PC-9 (cell line): ENCODE measurements around the gene BCKDK. TPM values are rescaled to one million over a fixed set of nuclear protein-coding genes. Genes with fewer than 3 reads are reported as not detected.

Experiments
- BruUV-seq: library from RNA; stranded (reverse); fragments of 400-500 nt; replicated peaks from 2 replicates; lab custom pipeline; 2021; lab: Mats Ljungman, UMichigan
- CTCF ChIA-PET: fragments of 300-600 bp; sonication (Branson Sonifier 250); formaldehyde crosslinking; loops from one replicate; lab custom pipeline; 2022; ENCODE audit warnings: antibody characterized with exemption; lab: Charles Lee
- POLR2A ChIA-PET: fragments of 300-600 bp; sonication (Branson Sonifier 250); formaldehyde crosslinking; loops from one replicate; lab custom pipeline; 2022; ENCODE audit warnings: antibody characterized with exemption; ENCODE audit not compliant: unreplicated experiment; lab: Charles Lee
- DNase-seq, 2 experiments: peaks; one replicate each; pipeline versions ENCODE4 v3.0.0 to v3.0.0-alpha.2; 2015 to 2022; ENCODE audit warnings: mixed read lengths in 1 of 2
- H2AFZ ChIP-seq: fragments of 200-600 bp; sonication (generic); 2 replicates; pipeline ENCODE4 v1.8.1; 2017; ENCODE audit warnings: antibody characterized with exemption
- H3F3A ChIP-seq: fragments of 200-600 bp; sonication (generic); 2 replicates; pipeline ENCODE4 v1.8.1; 2017; ENCODE audit warnings: antibody characterized with exemption, mild to moderate bottlenecking, low read depth; ENCODE audit not compliant: insufficient read depth
- H3K27ac ChIP-seq: fragments of 200-600 bp; sonication (generic); 2 replicates; pipeline ENCODE4 v1.6.1; 2016; ENCODE audit warnings: mixed run types
- H3K27me3 ChIP-seq: fragments of 200-600 bp; sonication (generic); 2 replicates; pipeline ENCODE4 v1.6.1; 2016; ENCODE audit warnings: low read depth, mixed run types; ENCODE audit not compliant: insufficient read depth
- H3K36me3 ChIP-seq: fragments of 200-600 bp; sonication (generic); 2 replicates; pipeline ENCODE4 v1.6.1; 2016; ENCODE audit warnings: low read depth, mixed run types
- H3K4me1 ChIP-seq: fragments of 200-600 bp; sonication (generic); replicated peaks from 2 replicates; pipeline ENCODE4 v1.6.1; 2016; ENCODE audit warnings: mixed run types; ENCODE audit not compliant: insufficient read depth
- H3K4me2 ChIP-seq: fragments of 200-600 bp; sonication (generic); 2 replicates; pipeline ENCODE4 v1.6.1; 2017; ENCODE audit warnings: mixed run types
- H3K4me3 ChIP-seq: fragments of 200-600 bp; sonication (generic); 2 replicates; pipeline ENCODE4 v1.6.1; 2016; ENCODE audit warnings: mixed run types
- H3K79me2 ChIP-seq: fragments of 200-600 bp; sonication (generic); 2 replicates; pipeline ENCODE4 v1.6.1; 2017; ENCODE audit warnings: low read depth, mixed run types
- H3K9me2 ChIP-seq: fragments of 200-600 bp; sonication (generic); 2 replicates; pipeline ENCODE4 v1.8.1; 2017; ENCODE audit warnings: mild to moderate bottlenecking; ENCODE audit not compliant: insufficient read depth
- H3K9me3 ChIP-seq: fragments of 200-600 bp; sonication (generic); 2 replicates; pipeline ENCODE4 v1.8.1; 2016; ENCODE audit warnings: low read depth; ENCODE audit not compliant: insufficient read depth
- H4K20me1 ChIP-seq: fragments of 200-600 bp; sonication (generic); 2 replicates; pipeline ENCODE4 v1.8.1; 2017; ENCODE audit not compliant: insufficient read depth
- EZH2 ChIP-seq: fragments of 200-600 bp; sonication (generic); IDR thresholded peaks from 2 replicates; pipeline ENCODE4 v1.8.0; 2017; ENCODE audit warnings: antibody characterized with exemption, low read depth
- intact Hi-C: fragments of 100-400 bp; cut with micrococcal nuclease; formaldehyde crosslinking; loops from one replicate; pipeline ENCODE4 v1.10.0; 2022; ENCODE audit not compliant: unreplicated experiment
- total RNA-seq: library from RNA; stranded (reverse); gene quantifications from 2 replicates; pipeline ENCODE4 v1.2.3, GENCODE V29; 2021
- TF ChIP-seq, protein P1 (sequence below): fragments of 200-600 bp; sonication (generic); conservative IDR thresholded peaks from 2 replicates; pipeline ENCODE4 v1.6.1; 2017; ENCODE audit warnings: mixed run types, antibody characterized with exemption, mild to moderate bottlenecking, moderate library complexity

Gene BCKDK
- total RNA-seq, 1 experiment from 2014 or later, result 41.5 TPM

DNA sequence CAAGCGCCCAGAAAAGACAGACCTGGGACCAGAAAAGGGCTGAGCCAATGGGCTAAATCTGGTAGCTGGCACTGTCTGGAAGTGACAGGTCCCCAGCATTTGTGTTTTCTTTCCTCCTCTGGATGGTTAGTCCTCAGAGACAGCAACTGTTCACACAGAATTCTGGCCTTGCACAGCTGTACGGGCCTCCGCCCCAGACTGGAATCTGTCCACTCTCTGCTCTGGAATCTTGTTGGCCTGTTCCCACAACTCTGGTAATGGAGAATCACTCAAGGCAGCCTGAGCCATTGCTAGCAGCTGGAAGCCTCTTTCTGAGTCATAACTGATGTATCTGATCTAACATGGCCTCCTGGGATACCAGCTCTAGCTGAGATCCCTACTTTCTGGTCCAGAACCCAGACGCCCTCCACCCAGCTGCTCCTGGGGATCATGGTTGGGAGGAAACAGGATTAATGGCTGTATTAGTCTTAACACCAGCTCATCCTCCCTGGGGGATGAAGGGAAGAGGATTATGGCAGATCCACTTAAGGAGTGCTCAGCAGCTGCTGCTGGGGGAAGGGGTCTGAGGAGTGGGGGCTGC is 43.2 kb upstream of the BCKDK start:
- no peak overlapping the region for H3K4me3 ChIP-seq
- intact Hi-C loops, result no loop called here

DNA sequence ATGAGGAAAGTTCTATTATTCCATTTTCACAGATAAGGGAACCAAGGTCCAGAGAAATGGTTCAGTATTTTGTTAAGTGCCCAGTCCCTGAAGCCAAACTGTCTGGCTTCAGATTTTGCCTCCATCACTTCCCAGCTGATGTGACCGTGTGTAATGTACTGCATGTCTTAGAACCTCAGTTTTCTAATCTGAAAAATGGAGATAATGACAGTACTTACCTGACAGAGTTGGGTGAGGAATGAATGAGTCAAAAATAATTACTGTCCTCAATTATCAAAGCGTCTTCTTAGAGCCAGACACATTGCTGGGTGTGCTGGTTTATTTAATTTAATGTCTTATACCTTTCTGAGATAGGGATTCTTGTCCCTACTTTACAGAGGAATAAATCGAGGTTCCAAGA is 40.8 kb upstream of the BCKDK start:
- TF ChIP-seq, protein P1, sequence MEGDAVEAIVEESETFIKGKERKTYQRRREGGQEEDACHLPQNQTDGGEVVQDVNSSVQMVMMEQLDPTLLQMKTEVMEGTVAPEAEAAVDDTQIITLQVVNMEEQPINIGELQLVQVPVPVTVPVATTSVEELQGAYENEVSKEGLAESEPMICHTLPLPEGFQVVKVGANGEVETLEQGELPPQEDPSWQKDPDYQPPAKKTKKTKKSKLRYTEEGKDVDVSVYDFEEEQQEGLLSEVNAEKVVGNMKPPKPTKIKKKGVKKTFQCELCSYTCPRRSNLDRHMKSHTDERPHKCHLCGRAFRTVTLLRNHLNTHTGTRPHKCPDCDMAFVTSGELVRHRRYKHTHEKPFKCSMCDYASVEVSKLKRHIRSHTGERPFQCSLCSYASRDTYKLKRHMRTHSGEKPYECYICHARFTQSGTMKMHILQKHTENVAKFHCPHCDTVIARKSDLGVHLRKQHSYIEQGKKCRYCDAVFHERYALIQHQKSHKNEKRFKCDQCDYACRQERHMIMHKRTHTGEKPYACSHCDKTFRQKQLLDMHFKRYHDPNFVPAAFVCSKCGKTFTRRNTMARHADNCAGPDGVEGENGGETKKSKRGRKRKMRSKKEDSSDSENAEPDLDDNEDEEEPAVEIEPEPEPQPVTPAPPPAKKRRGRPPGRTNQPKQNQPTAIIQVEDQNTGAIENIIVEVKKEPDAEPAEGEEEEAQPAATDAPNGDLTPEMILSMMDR, result no peak
- TF ChIP-seq EZH2, result no peak
- no peak for DNase-seq
- Histone ChIP-seq H3K4me2 (no peak overlapping the region), H3K9me2 (no peaks in the 10 kb centered on the region; the same call in 1 of the 2 replicates), H4K20me1 (peaks cover 4% of the 10 kb centered on the region; the same call in 1 of the 2 replicates), H3K79me2 (peaks cover 61% of the 10 kb centered on the region), H3K27ac (no peak overlapping the region), H3F3A (peaks cover 11% of the 10 kb centered on the region; the same call in 1 of the 2 replicates), H3K36me3 (peaks cover 4% of the 10 kb centered on the region; the same call in 1 of the 2 replicates), H3K4me1 (peaks cover 10% of the 10 kb centered on the region), H3K27me3 (no peaks in the 10 kb centered on the region), H3K4me3 (no peak overlapping the region), H3K9me3 (no peaks in the 10 kb centered on the region), H2AFZ (no peak overlapping the region)
- intact Hi-C loops, result no loop called here
- ChIA-PET POLR2A (interaction anchor here (0.6 to 0.7 kb wide), 4 partner anchors 15 to 131 kb away, joined by 4 to 13 read pairs (median 5); no protein-coding TSS in a partner anchor), CTCF (interaction anchor here (0.6 kb wide), 2 partner anchors 326 to 638 kb away, joined by 3 read pairs; partner anchors contain the start of genes DCTPP1 and ITGAD)
- no TSS peak for BruUV-seq

More for the DNA sequence above, 43.2 kb upstream of the BCKDK start:
- Histone ChIP-seq H3K4me2 (no peak overlapping the region), H2AFZ (no peak overlapping the region), H3K27me3 (no peaks in the 10 kb centered on the region), H3K79me2 (peaks cover 39% of the 10 kb centered on the region), H3K9me3 (no peaks in the 10 kb centered on the region), H3K36me3 (peaks cover 11% of the 10 kb centered on the region; the same call in 1 of the 2 replicates), H3K27ac (peak overlapping the region; percentile 31; the same call in 1 of the 2 replicates), H4K20me1 (peaks cover 9% of the 10 kb centered on the region; the same call in 1 of the 2 replicates), H3K4me1 (no peaks in the 10 kb centered on the region), H3F3A (peaks cover 15% of the 10 kb centered on the region; the same call in 1 of the 2 replicates), H3K9me2 (no peaks in the 10 kb centered on the region; the same call in 1 of the 2 replicates)
- ChIA-PET CTCF (interaction anchor here (0.7 kb wide), 1 partner anchor 80 kb away, joined by 4 read pairs; the partner anchor contains the start of gene HSD3B7), POLR2A (interaction anchor here (0.6 kb wide), 1 partner anchor 19 kb away, joined by 22 read pairs; no protein-coding TSS in a partner anchor)
- peak; percentile 64 to 82 for DNase-seq
- TF ChIP-seq, protein P1, result no peak
- TF ChIP-seq EZH2, result no peak
- no TSS peak for BruUV-seq

DNA sequence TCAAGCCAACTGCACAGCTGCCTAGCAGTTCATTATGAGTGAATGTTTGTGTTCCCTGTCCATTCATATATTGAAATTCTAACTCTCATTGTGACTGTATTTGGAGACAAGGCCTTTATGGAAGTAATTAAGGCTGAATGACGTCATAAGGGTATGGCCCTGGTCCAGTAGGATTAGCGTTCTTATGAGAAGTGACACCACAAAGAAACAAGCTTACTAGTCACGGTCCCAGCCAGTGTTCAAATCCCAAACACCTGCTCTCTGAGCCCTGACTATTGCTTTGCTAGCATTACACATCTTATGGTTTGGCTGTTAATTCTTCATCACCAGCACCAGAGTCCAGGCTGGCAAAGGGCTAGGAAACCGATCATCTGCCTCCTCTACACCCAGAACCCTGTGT is 36.3 kb upstream of the BCKDK start:
- H3K4me1 ChIP-seq, result peaks cover 20% of the 10 kb centered on the region
- no peak for DNase-seq
- H3K9me3 ChIP-seq, result no peaks in the 10 kb centered on the region
- CTCF ChIA-PET, result interaction anchor here (0.6 to 1.3 kb wide), 4 partner anchors 18 to 88 kb away, joined by 3 to 5 read pairs (median 4); partner anchors contain the start of gene HSD3B7
- TF ChIP-seq EZH2, result no peak
- TF ChIP-seq, protein P1, result no peak
- H3K36me3 ChIP-seq, result no peaks in the 10 kb centered on the region
- no peaks in the 10 kb centered on the region for H3K27me3 ChIP-seq
- POLR2A ChIA-PET, result interaction anchor here (0.5 kb wide), 1 partner anchor 108 kb away, joined by 5 read pairs; the partner anchor contains the start of gene FUS
- H3K4me2 ChIP-seq, result peak overlapping the region; percentile 89
- no TSS peak for BruUV-seq
- peak overlapping the region; percentile 89 for H3K4me3 ChIP-seq
- peaks cover 84% of the 10 kb centered on the region for H3K79me2 ChIP-seq
- H4K20me1 ChIP-seq, result peaks cover 4% of the 10 kb centered on the region; the same call in 1 of the 2 replicates
- no peak overlapping the region for H3K27ac ChIP-seq
- H2AFZ ChIP-seq, result no peak overlapping the region
- intact Hi-C loops, result loop anchor here (2.0 kb wide), 1 partner anchor 381 kb away; no protein-coding TSS in a partner anchor
- peaks cover 8% of the 10 kb centered on the region; the same call in 1 of the 2 replicates for H3F3A ChIP-seq
- no peaks in the 10 kb centered on the region; the same call in 1 of the 2 replicates for H3K9me2 ChIP-seq
